ENCODE data around the gene MOCOS. TPM values are rescaled to one million over a fixed set of nuclear protein-coding genes. Genes with fewer than 3 reads are reported as not detected.

Gene MOCOS
- total RNA-seq, 2 donors from 2014 or later, result 1.0 to 1.3 TPM

- Histone ChIP-seq H3K27me3 (no peaks in the 10 kb centered on the region), H3K9me3 (no peaks in the 10 kb centered on the region), H3K36me3 (replicated peaks in 1 of 2; ENCODE audit: insufficient read depth in 1 of 2, low read depth in 2 of 2) (peaks cover 5 to 24% of the 10 kb centered on the region in 2 donors), H3K4me1 (no peaks in the 10 kb centered on the region), H3K4me3 (no peak overlapping the region), H3K27ac (no peak overlapping the region)
- intact Hi-C loops (cut with DNase I), result no loop called here
- DNase-seq, result no peak
- TF ChIP-seq POLR2A (IDR thresholded peaks at IDR 0.05) (no peak), CTCF (IDR thresholded peaks at IDR 0.05) (no peak)
- no peak for ATAC-seq
- 76 to 81% methylated on average over 7 of the region's 7 CpGs for WGBS, 2 donors
Measured at GRCh38 chr18:36155851-36156757, 31.2 kb upstream of the MOCOS start.

GRCh38 chr18:36157441-36157840 lies 29.9 kb upstream of the MOCOS start:
- intact Hi-C loops (cut with DNase I), result no loop called here
- no peak for DNase-seq
- Histone ChIP-seq H3K27me3 (no peaks in the 10 kb centered on the region), H3K36me3 (replicated peaks in 1 of 2; ENCODE audit: insufficient read depth in 1 of 2, low read depth in 2 of 2) (peaks cover 5 to 22% of the 10 kb centered on the region in 2 donors), H3K4me1 (no peaks in the 10 kb centered on the region), H3K9me3 (no peaks in the 10 kb centered on the region), H3K4me3 (no peak overlapping the region), H3K27ac (no peak overlapping the region)
- ATAC-seq, result no peak
- TF ChIP-seq POLR2A (IDR thresholded peaks at IDR 0.05), result no peak
- no peak for TF ChIP-seq CTCF (IDR thresholded peaks at IDR 0.05)

GRCh38 chr18:36158266-36158867 lies 28.9 kb upstream of the MOCOS start:
- H3K4me1 ChIP-seq, result no peaks in the 10 kb centered on the region
- TF ChIP-seq CTCF (IDR thresholded peaks at IDR 0.05) (no peak), POLR2A (IDR thresholded peaks at IDR 0.05) (no peak)
- no peak for ATAC-seq
- no peaks in the 10 kb centered on the region for H3K27me3 ChIP-seq
- no peak overlapping the region for H3K27ac ChIP-seq
- intact Hi-C loops (cut with DNase I), result no loop called here
- no peak for DNase-seq
- peaks cover 5 to 21% of the 10 kb centered on the region in 2 donors for H3K36me3 ChIP-seq (replicated peaks in 1 of 2; ENCODE audit: insufficient read depth in 1 of 2, low read depth in 2 of 2)
- 82 to 89% methylated on average over 5 of the region's 5 CpGs for WGBS, 2 donors
- H3K9me3 ChIP-seq, result no peaks in the 10 kb centered on the region
- no peak overlapping the region for H3K4me3 ChIP-seq

GRCh38 chr18:36160959-36161371 lies 26.3 kb upstream of the MOCOS start:
- intact Hi-C loops (cut with DNase I), result no loop called here
- H3K27me3 ChIP-seq, result no peaks in the 10 kb centered on the region
- H3K9me3 ChIP-seq, result no peaks in the 10 kb centered on the region
- peaks cover 5 to 18% of the 10 kb centered on the region in 2 donors for H3K36me3 ChIP-seq (replicated peaks in 1 of 2; ENCODE audit: insufficient read depth in 1 of 2, low read depth in 2 of 2)
- WGBS, 2 donors, result 87 to 91% methylated on average over 4 of the region's 4 CpGs
- H3K27ac ChIP-seq, result no peak overlapping the region
- H3K4me1 ChIP-seq, result no peaks in the 10 kb centered on the region
- DNase-seq, result no peak
- H3K4me3 ChIP-seq, result no peak overlapping the region
- TF ChIP-seq POLR2A (IDR thresholded peaks at IDR 0.05) (no peak), CTCF (IDR thresholded peaks at IDR 0.05) (no peak)
- ATAC-seq, result no peak

Measured in body of pancreas (tissue), 4 donors.